ENCODE data around the gene GJA3. TPM values are rescaled to one million over a fixed set of nuclear protein-coding genes. Genes with fewer than 3 reads are reported as not detected.

The GJA3 gene
- total RNA-seq, 4 donors from 2014 or later, result under 0.01 TPM; not detected in 3

DNA sequence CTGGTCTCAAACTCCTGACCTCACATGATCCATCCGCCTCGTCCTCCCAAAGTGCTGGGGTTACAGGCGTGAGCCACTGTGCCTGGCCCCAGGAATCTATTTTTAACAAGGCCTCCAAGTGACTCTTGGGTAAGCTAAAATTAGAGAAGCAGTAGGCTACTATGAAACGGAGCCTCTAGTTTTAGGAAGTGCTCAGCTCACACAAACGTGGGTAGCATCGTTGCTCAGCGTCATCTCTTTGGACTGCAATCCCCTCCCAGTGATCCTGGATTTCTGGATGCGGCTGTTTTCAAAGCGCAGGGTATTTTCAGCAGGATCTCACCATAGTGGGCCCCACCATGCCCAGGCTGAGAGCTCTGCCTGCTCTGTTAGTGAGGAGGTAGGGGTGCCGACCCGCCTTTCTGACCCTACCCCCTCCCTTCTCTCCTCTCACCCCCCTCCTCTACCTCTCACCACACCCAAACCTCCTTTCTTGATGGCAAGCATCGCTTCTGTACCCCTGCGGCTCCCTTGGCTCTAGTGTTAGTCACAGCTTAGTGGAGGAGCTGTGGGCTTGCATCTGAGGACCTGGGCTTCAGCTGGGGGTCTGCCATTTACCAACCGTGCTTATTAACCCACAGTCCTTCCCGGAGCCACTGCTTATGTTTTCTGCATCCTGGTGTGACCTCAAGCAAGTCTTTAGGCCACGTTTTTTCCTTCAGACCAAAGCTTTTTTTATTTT lies 34.2 kb downstream of the GJA3 start:
- Histone ChIP-seq H3K36me3 (no peaks in the 10 kb centered on the region), H3K9me3 (no peaks in the 10 kb centered on the region), H3K4me1 (peaks cover 0 to 27% (median 9%) of the 10 kb centered on the region in 4 donors), H3K4me3 (peak overlapping the region in 1 of 4 donors; percentile 63), H3K27me3 (peaks cover 0 to 26% of the 10 kb centered on the region in 2 donors), H3K27ac (peak overlapping the region in 1 of 4 donors; percentile 92)
- 69% methylated on average over 16 of the region's 16 CpGs for WGBS, 2 donors
- TF ChIP-seq POLR2A (IDR thresholded peaks at IDR 0.05), result no peak
- TF ChIP-seq EP300 (IDR thresholded peaks at IDR 0.05), result no peak
- TF ChIP-seq, protein P1, sequence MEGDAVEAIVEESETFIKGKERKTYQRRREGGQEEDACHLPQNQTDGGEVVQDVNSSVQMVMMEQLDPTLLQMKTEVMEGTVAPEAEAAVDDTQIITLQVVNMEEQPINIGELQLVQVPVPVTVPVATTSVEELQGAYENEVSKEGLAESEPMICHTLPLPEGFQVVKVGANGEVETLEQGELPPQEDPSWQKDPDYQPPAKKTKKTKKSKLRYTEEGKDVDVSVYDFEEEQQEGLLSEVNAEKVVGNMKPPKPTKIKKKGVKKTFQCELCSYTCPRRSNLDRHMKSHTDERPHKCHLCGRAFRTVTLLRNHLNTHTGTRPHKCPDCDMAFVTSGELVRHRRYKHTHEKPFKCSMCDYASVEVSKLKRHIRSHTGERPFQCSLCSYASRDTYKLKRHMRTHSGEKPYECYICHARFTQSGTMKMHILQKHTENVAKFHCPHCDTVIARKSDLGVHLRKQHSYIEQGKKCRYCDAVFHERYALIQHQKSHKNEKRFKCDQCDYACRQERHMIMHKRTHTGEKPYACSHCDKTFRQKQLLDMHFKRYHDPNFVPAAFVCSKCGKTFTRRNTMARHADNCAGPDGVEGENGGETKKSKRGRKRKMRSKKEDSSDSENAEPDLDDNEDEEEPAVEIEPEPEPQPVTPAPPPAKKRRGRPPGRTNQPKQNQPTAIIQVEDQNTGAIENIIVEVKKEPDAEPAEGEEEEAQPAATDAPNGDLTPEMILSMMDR (IDR thresholded peaks at IDR 0.05), result no peak
- DNase-seq (ENCODE audit: low spot score in 2 of 2), result no peak

DNA sequence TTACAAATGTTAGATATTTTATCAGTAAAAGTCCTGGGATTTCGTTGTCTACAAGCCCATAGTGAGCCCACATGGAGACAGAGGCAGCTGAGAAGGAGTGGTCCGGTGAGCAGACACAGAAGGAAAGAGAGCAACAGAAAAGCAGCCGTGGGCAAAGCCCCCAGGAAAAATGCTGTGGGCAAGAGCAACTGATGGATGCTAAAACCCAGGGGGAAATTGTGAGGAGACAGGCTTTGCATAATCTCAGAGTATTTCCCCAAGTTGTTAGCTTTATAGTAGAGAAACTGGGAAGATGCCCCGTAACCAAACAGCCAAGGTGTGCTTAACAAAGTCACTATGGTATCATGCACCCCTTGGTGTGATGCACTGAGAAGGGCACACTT lies 35.1 kb downstream of the GJA3 start:
- Histone ChIP-seq H3K27ac (peak overlapping the region in 2 of 4 donors; percentile 30 to 31), H3K4me3 (no peak overlapping the region), H3K36me3 (no peaks in the 10 kb centered on the region), H3K4me1 (peaks cover 0 to 27% (median 9%) of the 10 kb centered on the region in 4 donors), H3K27me3 (peaks cover 0 to 26% of the 10 kb centered on the region in 2 donors), H3K9me3 (no peaks in the 10 kb centered on the region)
- no peak for DNase-seq (ENCODE audit: low spot score in 2 of 2)
- 54 to 57% methylated on average over 4 of the region's 4 CpGs for WGBS, 2 donors
- TF ChIP-seq, protein P1 (IDR thresholded peaks at IDR 0.05), result no peak
- TF ChIP-seq EP300 (IDR thresholded peaks at IDR 0.05) (no peak), POLR2A (IDR thresholded peaks at IDR 0.05) (no peak)

DNA sequence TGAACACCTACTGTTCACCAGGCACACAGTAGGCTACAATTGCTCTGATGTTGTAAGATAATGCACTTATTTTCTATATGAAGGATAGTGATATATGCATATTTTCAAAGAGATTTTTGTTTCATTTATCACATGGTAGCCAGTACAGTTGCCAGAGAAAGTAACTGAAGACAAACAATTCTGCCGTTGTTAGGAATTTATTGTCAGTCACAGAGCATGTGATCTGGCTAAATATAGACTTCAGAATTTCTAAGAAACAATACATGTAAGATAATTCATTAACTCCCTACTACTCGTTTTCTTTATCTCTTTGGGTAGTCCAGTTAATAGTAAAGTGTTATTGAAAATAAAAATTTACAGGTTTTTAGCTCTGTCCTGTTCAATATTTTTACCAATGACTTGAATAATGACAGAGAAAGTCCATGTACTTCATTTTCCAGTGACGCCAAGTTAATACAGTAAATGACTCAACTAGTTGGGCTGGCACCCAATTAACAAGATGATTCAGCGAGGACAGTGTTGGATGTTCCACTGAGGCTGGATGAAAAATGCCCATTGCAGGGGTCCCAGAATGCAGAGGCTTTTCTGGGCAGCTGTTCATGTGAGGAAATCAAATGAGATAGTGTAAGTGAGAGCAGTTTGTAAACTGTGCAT lies 35.6 kb downstream of the GJA3 start:
- Histone ChIP-seq H3K27me3 (peaks cover 0 to 25% of the 10 kb centered on the region in 2 donors), H3K9me3 (no peaks in the 10 kb centered on the region), H3K4me1 (peaks cover 0 to 29% (median 9%) of the 10 kb centered on the region in 4 donors), H3K4me3 (no peak overlapping the region), H3K36me3 (no peaks in the 10 kb centered on the region), H3K27ac (peak overlapping the region in 2 of 4 donors; percentile 30 to 31)
- DNase-seq (ENCODE audit: low spot score in 2 of 2), result no peak
- WGBS, 2 donors, result 19 to 25% methylated on average over 4 of the region's 4 CpGs
- TF ChIP-seq, protein P1 (IDR thresholded peaks at IDR 0.05), result no peak
- TF ChIP-seq POLR2A (IDR thresholded peaks at IDR 0.05), result no peak
- TF ChIP-seq EP300 (IDR thresholded peaks at IDR 0.05), result no peak

DNA sequence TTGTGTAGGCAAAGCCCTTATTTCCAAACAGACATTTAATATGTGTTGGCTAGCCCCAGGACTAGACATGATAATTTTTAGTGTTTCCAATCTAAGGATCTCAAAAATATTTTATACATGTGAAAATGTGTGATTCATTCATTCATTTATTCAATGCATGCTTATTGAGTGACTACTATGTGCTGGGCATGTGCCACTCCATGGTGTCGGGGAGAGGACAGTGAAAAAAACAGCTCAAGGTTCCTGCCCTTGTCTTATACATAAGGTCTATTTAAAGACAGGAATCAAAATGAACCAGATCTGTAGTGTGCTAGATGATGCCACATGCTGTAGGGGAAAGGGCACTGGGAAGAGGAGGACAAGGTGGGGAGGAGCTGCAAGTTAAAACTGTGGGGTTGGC lies 36.5 kb downstream of the GJA3 start:
- H3K27me3 ChIP-seq, result peaks cover 0 to 15% of the 10 kb centered on the region in 2 donors
- H3K27ac ChIP-seq, result peak overlapping the region in 1 of 4 donors; percentile 33
- H3K4me3 ChIP-seq, result no peak overlapping the region
- no peaks in the 10 kb centered on the region for H3K36me3 ChIP-seq
- H3K9me3 ChIP-seq, result no peaks in the 10 kb centered on the region
- H3K4me1 ChIP-seq, result peaks cover 0 to 38% (median 9%) of the 10 kb centered on the region in 4 donors
- no peak for DNase-seq (ENCODE audit: low spot score in 2 of 2)
- TF ChIP-seq POLR2A (IDR thresholded peaks at IDR 0.05), result no peak
- TF ChIP-seq EP300 (IDR thresholded peaks at IDR 0.05), result no peak
- TF ChIP-seq, protein P1 (IDR thresholded peaks at IDR 0.05), result no peak
- 74 to 80% methylated on average over 1 of the region's 1 CpG for WGBS, 2 donors

DNA sequence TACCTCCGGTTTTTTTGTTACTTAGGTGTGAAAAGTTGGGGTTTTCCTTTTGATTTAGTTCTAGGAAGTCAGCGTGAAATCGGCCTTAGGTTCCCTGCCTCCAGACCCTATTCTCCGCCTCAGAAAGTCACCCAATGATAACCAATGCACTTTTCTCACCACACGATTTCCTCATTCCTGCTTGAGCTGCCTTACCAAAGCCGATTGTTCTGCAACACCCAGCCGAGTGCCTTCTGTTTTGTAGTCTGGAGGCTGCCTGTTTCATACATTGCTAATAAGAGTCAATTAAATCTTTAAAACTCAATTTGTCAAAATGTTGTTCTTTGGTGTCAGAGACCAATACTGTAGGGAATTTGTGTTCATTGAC lies 39.7 kb downstream of the GJA3 start:
- Histone ChIP-seq H3K4me3 (peak overlapping the region in 2 of 4 donors; percentile 29 to 40), H3K4me1 (peaks cover 0 to 33% (median 0%) of the 10 kb centered on the region in 4 donors), H3K27me3 (no peaks in the 10 kb centered on the region), H3K27ac (peak overlapping the region in 1 of 4 donors; percentile 77), H3K9me3 (no peaks in the 10 kb centered on the region), H3K36me3 (no peaks in the 10 kb centered on the region)
- DNase-seq (ENCODE audit: low spot score in 2 of 2), result no peak
- no peak for TF ChIP-seq EP300 (IDR thresholded peaks at IDR 0.05)
- TF ChIP-seq, protein P1 (IDR thresholded peaks at IDR 0.05), result no peak
- no peak for TF ChIP-seq POLR2A (IDR thresholded peaks at IDR 0.05)
- WGBS, 2 donors, result 40 to 63% methylated on average over 6 to 7 of the region's 7 CpGs

Data from tibial nerve (tissue), 4 donors.